HG03442 (cell line): ENCODE results near the gene CIT.

Experiments used
- ATAC-seq: cut with Tn5 transposase; IDR thresholded peaks from one replicate; pipeline ENCODE4 v1.9.1; 2021; ENCODE audit warnings: mild to moderate bottlenecking, moderate library complexity; ENCODE audit not compliant: unreplicated experiment

The CIT gene

DNA sequence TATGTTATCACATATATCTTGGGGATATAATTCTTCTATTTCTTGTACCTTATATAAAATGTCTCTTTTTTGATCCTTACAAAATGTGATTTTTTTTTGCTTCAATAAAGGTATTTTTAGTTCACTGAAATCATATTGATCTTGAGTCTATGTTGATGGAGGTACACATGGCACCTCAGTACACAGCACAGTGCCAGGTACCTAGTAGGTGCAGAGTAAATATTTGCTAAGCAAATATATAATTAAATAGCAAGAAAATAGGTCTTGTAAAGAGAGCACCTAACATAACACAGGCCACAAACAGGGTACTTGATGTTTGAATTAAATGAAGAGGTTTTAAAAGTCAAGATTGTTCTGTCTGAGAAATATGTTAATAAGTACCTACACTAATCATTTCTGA is 69.7 kb downstream of the CIT start:
- no peak for ATAC-seq

GRCh38 chr12:119804011-119804641 is 73.0 kb downstream of the CIT start:
- no peak for ATAC-seq

- no peak for ATAC-seq
Observed at GRCh38 chr12:119803381-119803791, 73.7 kb downstream of the CIT start.

- no peak for ATAC-seq
Observed at GRCh38 chr12:119802472-119802871, 74.6 kb downstream of the CIT start.

GRCh38 chr12:119797090-119797489 is 80.0 kb downstream of the CIT start:
- no peak for ATAC-seq

DNA sequence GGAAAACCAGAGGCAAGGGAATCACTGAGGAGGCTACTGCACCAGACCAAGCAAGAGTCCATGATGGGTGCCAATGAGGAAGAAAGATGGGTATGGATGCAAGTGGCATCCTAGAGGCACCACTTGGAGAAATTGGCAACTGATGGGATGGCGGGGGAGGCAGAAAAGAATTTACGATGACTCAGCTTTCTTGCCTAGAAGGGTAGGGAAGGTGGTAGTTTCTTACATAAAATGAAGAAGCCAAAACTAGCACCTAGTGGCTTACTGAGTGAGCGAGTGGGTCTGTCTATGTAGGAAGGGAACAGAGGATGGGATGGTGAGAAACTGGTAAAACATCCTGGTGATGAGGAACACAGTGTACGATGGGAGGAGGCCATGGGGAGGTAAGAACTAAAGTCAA is 80.8 kb downstream of the CIT start:
- ATAC-seq: no peak

DNA sequence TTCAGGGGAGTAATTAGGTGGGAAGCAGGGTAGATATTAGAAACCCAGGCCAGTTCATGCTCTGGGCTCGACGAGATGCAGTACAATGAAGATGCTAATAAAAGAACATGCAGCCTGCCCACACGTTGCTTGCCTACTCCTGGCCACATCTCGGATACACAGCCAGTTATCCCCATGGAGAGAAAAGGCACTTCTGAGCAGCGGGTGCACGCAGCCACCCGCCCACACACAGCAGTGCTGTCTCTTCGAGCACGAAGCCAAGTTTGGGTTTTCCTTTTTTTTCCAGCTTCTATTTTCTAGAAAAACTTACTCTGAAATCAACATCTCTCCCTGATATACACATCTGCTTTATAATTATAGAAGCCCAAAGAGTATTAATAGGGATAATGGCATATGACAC is 85.7 kb downstream of the CIT start:
- no peak for ATAC-seq

DNA sequence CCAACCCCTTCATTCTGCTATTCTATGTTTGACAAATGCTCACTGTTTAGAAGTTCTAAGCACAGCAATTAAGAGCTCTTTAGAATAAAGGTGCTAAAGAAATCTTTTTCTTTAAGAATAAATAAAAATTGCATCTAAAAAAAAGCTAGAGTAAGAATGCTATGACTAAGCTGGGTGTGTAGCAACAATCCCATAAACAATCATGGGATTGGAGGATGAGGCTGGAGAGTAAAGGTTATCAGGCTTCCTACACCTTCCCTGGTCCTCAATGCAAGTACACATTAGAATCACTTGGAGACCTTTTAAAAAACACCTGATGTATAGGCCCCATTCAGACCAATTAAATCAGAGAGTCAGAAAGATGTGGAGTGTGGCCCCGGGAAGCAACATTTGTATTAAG is 88.3 kb downstream of the CIT start:
- ATAC-seq: no peak

DNA sequence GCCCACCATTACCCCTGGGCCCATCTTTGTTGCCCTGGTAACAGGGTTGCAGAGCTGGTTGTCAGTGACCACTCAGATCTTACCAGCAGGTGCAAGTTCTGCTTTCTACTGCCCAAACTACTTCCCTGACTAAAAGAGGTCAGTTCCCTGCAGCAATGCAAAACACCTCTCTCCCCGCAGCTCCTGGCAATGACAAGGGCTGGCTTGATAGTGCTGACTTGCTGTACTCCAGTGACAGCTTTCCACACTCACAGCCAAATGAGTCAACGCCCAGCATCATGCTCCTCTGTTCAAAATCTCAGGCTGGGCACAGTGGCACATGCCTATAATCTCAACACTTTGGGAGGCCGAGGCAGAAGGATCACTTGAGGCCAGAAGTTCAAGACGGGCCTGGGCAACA is 90.6 kb downstream of the CIT start:
- no peak for ATAC-seq

DNA sequence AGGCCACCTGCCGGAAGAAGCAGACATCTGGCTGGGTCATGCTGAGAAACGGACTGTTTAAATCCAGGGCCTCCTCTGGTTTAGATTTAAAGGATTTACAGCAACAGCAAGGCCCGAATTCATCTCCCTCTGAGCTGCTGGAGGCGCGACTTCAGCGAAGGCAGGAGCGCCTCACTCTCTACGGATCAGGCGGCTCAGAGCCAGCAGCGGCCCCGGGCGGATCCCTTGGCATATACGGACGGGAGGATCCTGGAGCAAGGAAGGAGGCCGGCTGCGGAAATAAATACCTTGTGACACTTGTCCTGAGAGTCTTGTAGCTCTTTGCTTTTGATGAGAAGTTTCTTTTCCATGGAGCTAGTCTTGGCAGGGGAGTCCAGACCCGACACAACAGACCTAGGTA is 92.4 kb downstream of the CIT start:
- no peak for ATAC-seq

DNA sequence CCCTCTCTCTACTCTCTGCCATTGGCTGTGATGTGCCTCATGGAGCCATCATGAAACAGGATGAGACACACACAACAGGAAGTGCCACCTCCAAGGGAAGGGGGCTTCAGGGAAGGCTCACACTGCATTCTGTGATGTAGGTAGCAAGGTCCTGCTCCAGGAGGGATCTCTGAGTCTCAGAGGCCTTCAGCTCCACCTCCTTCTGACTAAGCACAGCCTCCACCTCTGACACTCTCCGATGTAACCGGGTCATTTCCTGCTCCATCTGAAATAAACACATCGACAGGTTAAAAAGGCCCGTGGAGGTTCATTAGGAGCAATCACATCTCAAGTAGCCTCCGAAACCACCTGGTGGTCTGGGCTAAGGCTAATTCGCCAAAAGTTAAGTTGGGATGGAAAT is 93.3 kb downstream of the CIT start:
- ATAC-seq: no peak

DNA sequence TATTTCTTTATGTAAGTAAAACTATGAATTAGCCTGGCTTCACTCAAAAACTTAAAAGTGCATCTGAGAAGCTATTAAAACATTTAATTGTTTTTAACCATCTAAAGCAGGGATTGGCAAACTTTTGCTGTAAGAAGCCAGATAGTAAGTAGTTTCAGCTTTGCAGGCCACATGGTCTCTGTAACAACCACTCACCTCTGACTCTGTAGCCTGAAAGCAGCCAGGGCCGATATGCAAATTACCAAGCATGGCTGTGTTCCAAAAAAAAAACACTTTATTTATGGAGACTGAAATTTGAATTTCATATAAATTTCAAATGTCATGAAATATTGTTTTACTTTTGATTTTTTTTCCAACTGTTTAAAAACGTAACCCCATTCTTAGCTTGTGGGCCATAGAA is 95.3 kb downstream of the CIT start:
- ATAC-seq: no peak

DNA sequence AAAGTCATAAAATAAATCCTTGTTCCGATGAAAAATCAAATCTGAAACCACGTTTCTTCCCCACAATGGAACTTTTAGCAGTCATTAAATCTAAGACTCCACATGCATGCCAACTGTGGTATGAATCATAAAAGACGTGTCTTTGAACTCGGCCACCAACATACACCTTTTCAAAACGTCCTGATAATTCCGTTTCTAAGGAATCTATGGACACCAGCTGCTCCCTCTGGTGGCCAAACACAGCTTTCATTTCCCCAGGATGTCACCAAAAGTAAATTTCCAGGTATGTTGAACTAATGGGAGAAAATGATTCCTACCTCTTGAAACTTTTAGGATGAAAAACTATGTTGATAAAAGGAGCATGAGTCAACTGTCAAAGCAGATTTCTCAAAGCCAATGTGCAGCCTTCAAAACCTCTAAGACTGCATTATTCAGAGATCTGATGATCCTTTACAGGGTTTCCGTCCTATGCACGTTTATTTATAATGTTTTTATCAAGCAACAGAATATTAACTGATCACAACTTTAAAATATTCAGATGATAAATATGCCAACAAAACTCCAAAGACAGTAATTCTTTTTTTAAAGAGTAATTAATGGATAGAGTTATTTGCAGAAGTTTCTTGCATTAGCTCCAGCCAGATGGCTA is 96.2 kb downstream of the CIT start:
- no peak for ATAC-seq

DNA sequence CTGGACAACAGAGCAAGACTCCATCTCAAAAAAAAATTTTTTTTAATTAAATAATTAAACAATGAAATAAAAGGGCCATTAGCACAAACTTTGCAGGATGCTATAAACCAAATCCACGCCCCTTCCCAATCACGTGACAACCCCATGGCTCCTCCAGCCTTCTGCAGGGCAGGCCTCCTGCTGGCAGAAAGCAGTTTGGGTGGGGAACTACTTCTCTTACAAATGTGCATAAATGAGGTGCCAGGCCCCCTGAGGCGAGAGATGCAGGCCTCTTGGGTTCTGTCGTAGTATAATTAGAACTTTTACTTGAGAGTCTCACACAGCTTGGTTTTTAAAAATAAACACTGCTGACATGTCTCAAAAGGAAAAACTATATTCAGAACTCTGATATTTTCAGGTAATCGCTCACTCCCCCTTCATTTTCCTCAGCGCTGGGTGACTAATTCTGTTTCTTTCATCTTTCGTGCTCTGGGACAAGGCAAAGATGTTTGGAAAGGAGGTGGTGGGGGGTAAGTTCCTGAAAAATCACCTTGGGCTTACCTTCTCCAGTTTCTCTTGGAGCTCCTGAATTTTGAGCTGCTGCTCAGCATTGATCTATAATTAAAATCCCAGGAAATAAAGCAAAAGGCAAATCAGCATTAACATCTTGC is 101.7 kb downstream of the CIT start:
- no peak for ATAC-seq

DNA sequence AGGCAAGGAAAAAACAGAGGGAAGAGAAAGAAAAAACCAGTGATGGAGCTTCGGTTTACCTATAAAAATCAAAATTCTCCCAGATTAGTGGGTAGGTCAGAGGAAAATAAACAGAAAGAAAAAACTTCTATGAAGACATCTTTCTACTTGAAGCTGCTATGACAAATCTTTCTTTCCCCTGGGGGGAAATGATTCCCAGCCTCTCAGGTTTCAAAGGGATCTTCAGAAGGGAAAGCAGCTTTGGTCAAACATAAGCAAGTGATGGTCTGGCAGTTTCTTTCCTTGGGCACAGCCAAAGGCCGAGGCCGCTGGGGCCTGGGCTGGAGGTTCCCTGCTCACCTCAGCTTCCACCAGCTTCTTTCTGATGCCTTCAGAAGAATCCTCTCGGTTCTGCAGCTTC is 104.7 kb downstream of the CIT start:
- ATAC-seq: no peak

DNA sequence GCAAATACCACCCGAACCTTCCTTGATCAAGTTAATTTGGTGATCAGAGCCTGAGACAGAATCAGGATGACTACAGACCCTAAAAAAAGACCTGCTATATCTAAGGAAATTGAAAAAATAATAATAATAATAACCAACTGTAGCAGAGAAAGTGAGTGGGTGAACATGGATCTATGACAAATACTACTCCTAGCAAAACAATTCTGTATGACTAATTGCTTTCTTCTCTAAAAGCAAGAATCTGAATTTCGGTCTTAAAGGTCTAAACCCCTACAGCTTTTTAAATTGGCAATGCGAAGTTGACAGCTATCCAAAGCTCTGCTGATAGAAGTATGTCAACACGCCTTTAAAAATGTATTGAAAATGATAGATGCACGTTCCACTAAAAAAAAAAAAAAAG is 107.0 kb downstream of the CIT start:
- no peak for ATAC-seq

DNA sequence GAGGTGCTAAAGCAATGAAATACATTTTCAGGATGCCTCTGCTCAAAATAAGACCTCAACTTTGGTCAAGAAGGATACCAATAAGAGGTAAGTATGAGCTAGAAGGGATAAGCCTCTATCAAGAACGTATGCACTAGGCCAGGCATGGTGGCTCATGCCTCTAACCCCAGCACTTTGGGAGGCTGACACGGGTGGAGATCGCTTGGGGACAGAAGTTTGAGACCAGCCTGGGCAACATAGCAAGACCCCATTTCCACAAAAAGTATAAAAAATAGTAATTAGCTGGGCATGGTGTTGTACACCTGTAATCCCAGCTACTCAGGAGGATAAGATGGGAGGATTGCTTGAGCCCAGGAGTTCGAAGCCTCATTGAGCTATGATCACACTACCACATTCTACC is 114.5 kb downstream of the CIT start:
- ATAC-seq: no peak

DNA sequence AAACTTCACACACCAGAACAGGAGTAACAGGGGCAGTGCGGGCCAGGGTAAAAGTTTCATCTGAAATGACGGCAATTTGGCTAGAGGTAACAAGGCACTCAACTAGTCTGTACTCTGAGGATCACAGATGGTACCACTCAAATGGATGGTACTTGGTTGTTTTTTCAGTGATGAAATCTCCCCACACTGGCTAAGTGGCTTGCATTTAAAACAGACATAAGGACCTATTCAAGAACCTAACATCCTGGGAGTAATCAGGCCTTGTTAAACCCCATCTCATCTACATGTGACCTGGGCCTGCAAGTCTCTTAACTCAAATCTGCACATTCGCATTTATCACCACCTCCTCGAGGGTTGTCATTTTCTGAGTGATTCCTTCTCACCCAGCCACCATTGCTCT is 118.4 kb downstream of the CIT start:
- ATAC-seq: no peak

GRCh38 chr12:119758234-119758633 is 118.9 kb downstream of the CIT start:
- ATAC-seq: no peak

GRCh38 chr12:119751961-119752360 is 125.2 kb downstream of the CIT start:
- ATAC-seq: no peak

DNA sequence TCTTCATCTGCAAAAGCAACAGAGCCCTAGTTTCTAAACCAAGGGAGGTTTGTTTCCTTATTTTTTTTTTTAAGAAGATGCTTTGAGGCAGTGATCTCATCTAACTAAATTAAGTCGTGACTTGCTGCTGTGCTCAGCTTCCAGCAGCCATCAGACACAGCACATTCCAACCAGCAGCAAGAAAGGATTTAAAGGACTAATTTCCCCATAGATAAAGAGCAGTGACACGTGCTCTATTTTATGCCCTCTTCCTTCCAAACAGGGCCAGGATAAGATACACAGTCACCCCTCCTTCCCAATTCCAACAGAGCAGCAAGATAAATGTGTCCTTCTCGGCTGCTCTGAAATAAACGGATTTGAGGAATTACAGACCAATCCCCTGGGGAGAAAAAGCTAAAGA is 127.5 kb downstream of the CIT start:
- no peak for ATAC-seq

- no peak for ATAC-seq
Observed at GRCh38 chr12:119748497-119748896, 128.6 kb downstream of the CIT start.

- no peak for ATAC-seq
Observed at GRCh38 chr12:119746169-119746568, 131.0 kb downstream of the CIT start.
